ENCODE measurements around the gene XYLB.
"Not testable (repeated sequence)": the region's sequence is repeated elsewhere in the genome, so short reads cannot be mapped to it uniquely, and the experiment has no call there.

Gene XYLB

DNA sequence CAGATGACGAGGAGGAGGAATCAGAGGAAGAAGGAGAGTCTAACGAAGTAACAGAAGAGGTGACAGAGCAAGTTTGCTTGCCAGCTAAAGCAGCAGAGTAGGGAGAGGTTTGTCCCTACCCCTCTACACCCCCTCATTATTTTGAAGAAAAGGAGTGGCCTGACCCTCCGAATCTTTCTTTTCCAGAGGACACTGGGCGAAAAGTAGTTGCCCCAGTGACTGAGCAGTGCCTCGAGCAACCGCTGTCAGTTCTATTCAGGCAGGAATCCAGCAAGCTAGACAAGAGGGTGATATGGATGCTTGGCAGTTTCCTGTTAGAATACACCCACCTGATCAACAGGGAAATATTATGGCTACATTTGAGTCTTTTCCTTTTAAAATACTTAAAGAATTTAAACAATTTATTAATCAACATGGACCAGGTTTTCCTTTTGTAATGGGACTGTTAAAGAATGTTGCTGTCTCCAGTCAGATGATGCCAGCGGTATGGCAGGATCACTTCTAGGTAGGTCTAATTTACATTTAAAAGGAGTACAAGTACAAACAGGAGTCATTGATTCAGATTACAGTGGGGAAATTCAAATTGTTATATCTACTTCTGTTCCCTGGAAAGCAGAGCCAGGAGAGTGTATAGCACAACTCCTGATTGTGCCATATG is 75.2 kb downstream of the XYLB start:
- DNase-seq (ENCODE audit: low read depth), result no peak
- no peak overlapping the region for H3K4me3 ChIP-seq (ENCODE audit: low read length)
- TF ChIP-seq, protein P1, sequence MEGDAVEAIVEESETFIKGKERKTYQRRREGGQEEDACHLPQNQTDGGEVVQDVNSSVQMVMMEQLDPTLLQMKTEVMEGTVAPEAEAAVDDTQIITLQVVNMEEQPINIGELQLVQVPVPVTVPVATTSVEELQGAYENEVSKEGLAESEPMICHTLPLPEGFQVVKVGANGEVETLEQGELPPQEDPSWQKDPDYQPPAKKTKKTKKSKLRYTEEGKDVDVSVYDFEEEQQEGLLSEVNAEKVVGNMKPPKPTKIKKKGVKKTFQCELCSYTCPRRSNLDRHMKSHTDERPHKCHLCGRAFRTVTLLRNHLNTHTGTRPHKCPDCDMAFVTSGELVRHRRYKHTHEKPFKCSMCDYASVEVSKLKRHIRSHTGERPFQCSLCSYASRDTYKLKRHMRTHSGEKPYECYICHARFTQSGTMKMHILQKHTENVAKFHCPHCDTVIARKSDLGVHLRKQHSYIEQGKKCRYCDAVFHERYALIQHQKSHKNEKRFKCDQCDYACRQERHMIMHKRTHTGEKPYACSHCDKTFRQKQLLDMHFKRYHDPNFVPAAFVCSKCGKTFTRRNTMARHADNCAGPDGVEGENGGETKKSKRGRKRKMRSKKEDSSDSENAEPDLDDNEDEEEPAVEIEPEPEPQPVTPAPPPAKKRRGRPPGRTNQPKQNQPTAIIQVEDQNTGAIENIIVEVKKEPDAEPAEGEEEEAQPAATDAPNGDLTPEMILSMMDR (conservative IDR thresholded peaks at IDR 0.05; ENCODE audit: low read length), result no peak

GRCh38 chr3:38426798-38427426 is 80.3 kb downstream of the XYLB start:
- not testable (repeated sequence) for DNase-seq (ENCODE audit: low read depth); H3K4me3 ChIP-seq (ENCODE audit: low read length)

GRCh38 chr3:38432871-38433658 is 86.5 kb downstream of the XYLB start:
- not testable (repeated sequence) for H3K4me3 ChIP-seq (ENCODE audit: low read length); DNase-seq (ENCODE audit: low read depth)

- DNase-seq (ENCODE audit: low read depth); H3K4me3 ChIP-seq (ENCODE audit: low read length): not testable (repeated sequence)
Observed at GRCh38 chr3:38433661-38434060, 87.1 kb downstream of the XYLB start.

GRCh38 chr3:38438436-38439069 is 92.0 kb downstream of the XYLB start:
- not testable (repeated sequence) for DNase-seq (ENCODE audit: low read depth)

DNA sequence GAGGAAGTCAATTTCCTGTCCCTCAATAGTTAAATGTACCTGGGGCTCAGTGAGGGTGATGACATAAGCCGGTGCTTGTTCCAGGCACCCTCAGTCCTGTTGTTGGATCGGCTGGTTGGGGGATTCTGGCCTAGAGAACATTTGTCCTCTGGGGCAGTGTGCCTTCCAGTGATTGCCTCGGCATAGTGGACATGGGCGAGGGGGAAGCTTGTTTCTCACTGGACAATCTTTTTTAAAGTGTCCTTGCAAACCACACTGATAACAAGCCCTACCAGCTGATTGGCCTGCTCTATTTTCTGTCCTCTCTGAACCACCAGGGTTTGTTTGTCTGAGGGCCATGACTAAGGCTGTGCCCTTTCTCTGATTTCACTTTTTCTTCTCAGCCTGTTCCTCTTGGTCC is 96.6 kb downstream of the XYLB start:
- not testable (repeated sequence) for H3K4me3 ChIP-seq (ENCODE audit: low read length); DNase-seq (ENCODE audit: low read depth)

More at GRCh38 chr3:38438436-38439069, 92.0 kb downstream of the XYLB start:
- not testable (repeated sequence) for H3K4me3 ChIP-seq (ENCODE audit: low read length)

DNA sequence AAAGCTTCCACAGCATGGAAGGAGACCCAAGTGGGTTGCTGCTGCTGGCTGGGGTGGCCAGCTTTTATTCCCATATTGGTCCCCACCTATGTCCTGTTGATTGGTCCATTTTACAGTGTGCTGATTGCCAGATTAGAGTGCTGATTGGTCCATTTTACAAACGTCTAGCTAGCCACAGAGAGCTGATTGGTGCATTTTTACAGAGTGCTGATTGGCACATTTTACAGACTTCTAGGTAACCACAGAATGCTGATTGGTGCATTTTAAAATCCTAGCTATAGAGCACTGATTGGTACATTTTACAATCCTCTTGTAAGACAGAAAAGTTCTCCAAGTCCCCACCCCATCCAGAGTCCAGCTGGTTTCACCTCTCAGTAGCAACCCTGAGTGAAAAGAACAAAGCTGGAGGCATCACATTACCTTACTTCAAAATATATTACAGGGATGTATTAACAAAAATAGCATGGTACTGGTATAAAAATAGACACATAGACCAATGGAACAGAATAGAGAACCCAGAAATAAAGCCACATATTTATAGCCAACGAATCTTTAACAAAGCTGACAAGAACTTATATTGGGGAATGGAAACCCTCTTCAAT is 99.6 kb downstream of the XYLB start:
- TF ChIP-seq, protein P1 (conservative IDR thresholded peaks at IDR 0.05; ENCODE audit: low read length), result no peak
- DNase-seq (ENCODE audit: low read depth), result no peak
- H3K4me3 ChIP-seq (ENCODE audit: low read length), result no peak overlapping the region

DNA sequence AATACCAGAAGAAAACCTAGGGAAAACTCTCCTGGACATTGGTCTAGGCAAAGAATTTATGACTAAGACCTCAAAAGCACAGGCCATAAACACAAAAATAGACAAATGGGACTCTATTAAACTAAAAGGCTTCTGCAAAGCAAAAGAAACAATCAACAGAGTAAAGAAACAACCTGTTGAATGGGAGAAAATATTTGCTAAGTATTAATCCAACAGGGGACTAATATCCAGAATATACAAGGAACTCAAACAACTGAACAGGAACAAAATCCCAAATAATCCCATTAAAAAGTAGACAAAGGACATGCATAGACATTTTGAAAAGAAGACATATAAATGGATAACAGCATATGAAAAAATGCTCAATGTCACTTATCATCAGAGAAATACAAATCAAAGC is 100.2 kb downstream of the XYLB start:
- no peak for DNase-seq (ENCODE audit: low read depth)
- TF ChIP-seq, protein P1 (conservative IDR thresholded peaks at IDR 0.05; ENCODE audit: low read length), result no peak
- no peak overlapping the region for H3K4me3 ChIP-seq (ENCODE audit: low read length)

DNA sequence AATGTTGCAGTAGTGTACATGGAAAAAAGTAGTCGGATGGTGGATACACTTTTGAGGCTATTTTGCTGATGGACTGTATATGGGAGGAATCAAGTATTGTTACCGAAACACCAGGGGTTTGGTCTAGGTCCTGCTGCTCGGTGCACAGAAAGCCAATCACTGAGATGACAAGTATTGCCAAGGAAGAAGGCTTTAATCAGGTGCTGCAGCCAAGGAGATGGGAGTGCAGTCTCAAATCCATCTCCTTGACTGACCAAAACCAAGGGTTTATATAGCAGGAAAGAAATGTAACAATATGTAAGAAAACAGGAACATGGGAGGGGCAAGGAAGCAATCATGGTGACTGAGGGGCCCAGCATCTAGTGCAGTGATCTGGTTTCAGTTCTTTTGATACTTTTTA is 104.3 kb downstream of the XYLB start:
- no peak overlapping the region for H3K4me3 ChIP-seq (ENCODE audit: low read length)
- DNase-seq (ENCODE audit: low read depth), result no peak
- TF ChIP-seq, protein P1 (conservative IDR thresholded peaks at IDR 0.05; ENCODE audit: low read length), result no peak
